ENCODE data around the gene SH3RF3. TPM values are rescaled to one million over a fixed set of nuclear protein-coding genes. Genes with fewer than 3 reads are reported as not detected.

Gene SH3RF3
- polyA plus RNA-seq, 1 of the 3 experiments (the other 2 are of a cell fraction) = 1.9 TPM

GRCh38 chr2:109392140-109392539 is 263.1 kb downstream of the SH3RF3 start:
- Histone ChIP-seq H3F3A (replicated peaks; ENCODE audit: insufficient read depth) (no peaks in the 10 kb centered on the region), H3K27ac (ENCODE audit: low read depth in 2 of 2, low read length in 1 of 2) (no peak overlapping the region), H3K36me3 (replicated peaks in 1 of 2; ENCODE audit: control insufficient read depth in 1 of 2, insufficient read depth in 2 of 2, low read length in 1 of 2) (no peaks in the 10 kb centered on the region), H2AFZ (ENCODE audit: low read depth) (no peak overlapping the region), H3K9me2 (no peaks in the 10 kb centered on the region), H3K4me3 (ENCODE audit: low read depth in 2 of 2, low read length in 1 of 2) (no peak overlapping the region), H3K9ac (no peak overlapping the region), H3K4me1 (ENCODE audit: control insufficient read depth in 1 of 2, insufficient read depth in 2 of 2, low read depth in 1 of 2, low read length in 1 of 2) (no peaks in the 10 kb centered on the region), H3K27me3 (ENCODE audit: insufficient read depth) (no peaks in the 10 kb centered on the region), H4K20me1 (ENCODE audit: insufficient read depth) (no peaks in the 10 kb centered on the region), H3K4me2 (no peak overlapping the region), H3K79me2 (ENCODE audit: insufficient read depth) (no peaks in the 10 kb centered on the region), H3K9me3 (no peaks in the 10 kb centered on the region)
- WGBS (ENCODE audit: low lambda C conversion rate) = 89% methylated on average over 5 of the region's 5 CpGs
- ChIA-PET POLR2A (no interaction called here), CTCF (no interaction called here)
- no peak for DNase-seq
- TF ChIP-seq NRF1 (IDR thresholded peaks at IDR 0.05; ENCODE audit: low read depth, low read length) (no peak), JUND (IDR thresholded peaks at IDR 0.05) (no peak), CHD2 (IDR thresholded peaks at IDR 0.05; ENCODE audit: low read length, partially characterized antibody) (no peak), USF2 (IDR thresholded peaks at IDR 0.05; ENCODE audit: borderline replicate concordance, low read depth, low read length) (no peak)

GRCh38 chr2:109392816-109393661 is 264.0 kb downstream of the SH3RF3 start:
- TF ChIP-seq USF2 (IDR thresholded peaks at IDR 0.05; ENCODE audit: borderline replicate concordance, low read depth, low read length) = no peak
- TF ChIP-seq RFX5 (IDR thresholded peaks at IDR 0.05; ENCODE audit: low read length) = no peak
- no peak for TF ChIP-seq RXRA (IDR thresholded peaks at IDR 0.05; ENCODE audit: borderline replicate concordance, low read depth)
- no peak for TF ChIP-seq SMC3 (IDR thresholded peaks at IDR 0.05; ENCODE audit: low read depth, low read length)
- no peak for TF ChIP-seq EP300 (IDR thresholded peaks at IDR 0.05; ENCODE audit: borderline replicate concordance in 1 of 2, low read depth in 1 of 2, low read length in 1 of 2)
- TF ChIP-seq YY1 (IDR thresholded peaks at IDR 0.05; ENCODE audit: low read depth) = no peak
- TF ChIP-seq, protein P1, sequence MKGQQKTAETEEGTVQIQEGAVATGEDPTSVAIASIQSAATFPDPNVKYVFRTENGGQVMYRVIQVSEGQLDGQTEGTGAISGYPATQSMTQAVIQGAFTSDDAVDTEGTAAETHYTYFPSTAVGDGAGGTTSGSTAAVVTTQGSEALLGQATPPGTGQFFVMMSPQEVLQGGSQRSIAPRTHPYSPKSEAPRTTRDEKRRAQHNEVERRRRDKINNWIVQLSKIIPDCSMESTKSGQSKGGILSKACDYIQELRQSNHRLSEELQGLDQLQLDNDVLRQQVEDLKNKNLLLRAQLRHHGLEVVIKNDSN (IDR thresholded peaks at IDR 0.05; ENCODE audit: borderline replicate concordance, low read depth) = no peak
- no peak for TF ChIP-seq PBX3 (IDR thresholded peaks at IDR 0.05)
- no peak for TF ChIP-seq ELF1 (IDR thresholded peaks at IDR 0.05)
- no peak for TF ChIP-seq NRF1 (IDR thresholded peaks at IDR 0.05; ENCODE audit: low read depth, low read length)
- Histone ChIP-seq H2AFZ (ENCODE audit: low read depth) (no peak overlapping the region), H3F3A (replicated peaks; ENCODE audit: insufficient read depth) (no peaks in the 10 kb centered on the region), H3K9me2 (no peaks in the 10 kb centered on the region), H3K9me3 (no peaks in the 10 kb centered on the region), H3K27ac (ENCODE audit: low read depth in 2 of 2, low read length in 1 of 2) (no peak overlapping the region), H4K20me1 (ENCODE audit: insufficient read depth) (no peaks in the 10 kb centered on the region), H3K4me3 (ENCODE audit: low read depth in 2 of 2, low read length in 1 of 2) (no peak overlapping the region), H3K4me2 (no peak overlapping the region), H3K27me3 (ENCODE audit: insufficient read depth) (no peaks in the 10 kb centered on the region), H3K36me3 (replicated peaks in 1 of 2; ENCODE audit: control insufficient read depth in 1 of 2, insufficient read depth in 2 of 2, low read length in 1 of 2) (no peaks in the 10 kb centered on the region), H3K9ac (no peak overlapping the region), H3K79me2 (ENCODE audit: insufficient read depth) (no peaks in the 10 kb centered on the region), H3K4me1 (ENCODE audit: control insufficient read depth in 1 of 2, insufficient read depth in 2 of 2, low read depth in 1 of 2, low read length in 1 of 2) (no peaks in the 10 kb centered on the region)
- CTCF ChIA-PET = no interaction called here
- 95% methylated on average over 7 of the region's 15 CpGs for WGBS (ENCODE audit: low lambda C conversion rate)
- POLR2A ChIA-PET = no interaction called here
- DNase-seq = no peak

All from SK-N-SH (cell line).